ENCODE results near the gene ZFP91. TPM values are rescaled to one million over a fixed set of nuclear protein-coding genes. Genes with fewer than 3 reads are reported as not detected.

ZFP91 gene
- total and polyA plus RNA-seq, 2 experiments from 2014 or later, result 10.2 to 30.0 TPM

DNA sequence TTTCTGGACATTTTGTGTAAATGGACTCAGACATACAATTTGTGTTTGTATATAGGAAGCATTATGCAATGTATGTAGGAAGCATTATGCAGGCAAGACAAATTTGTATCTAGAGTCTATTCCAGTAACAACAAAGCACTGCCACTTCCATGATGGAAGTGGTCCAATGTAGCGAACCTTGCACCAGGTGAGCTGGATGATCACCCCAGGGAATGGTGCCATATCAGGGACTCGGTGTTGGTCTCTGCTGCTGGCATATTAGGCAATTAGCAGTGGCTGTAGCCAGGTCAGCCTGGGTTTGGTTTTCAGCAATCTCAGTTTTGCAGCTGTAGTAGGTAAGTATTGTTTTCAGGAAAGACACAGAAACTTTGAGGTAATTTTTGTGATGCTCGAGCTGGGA lies 12.8 kb downstream of the ZFP91 start:
- H3K9me3 Mint-ChIP-seq, result no peaks in the 10 kb centered on the region
- peaks cover 16% of the 10 kb centered on the region for H3K4me1 Mint-ChIP-seq
- Histone ChIP-seq H3K79me2 (replicated peaks; ENCODE audit: insufficient read depth) (peaks cover 99% of the 10 kb centered on the region), H3K27ac (ENCODE audit: low read depth) (no peak overlapping the region), H3K27me3 (ENCODE audit: insufficient read depth) (no peaks in the 10 kb centered on the region), H3K4me1 (ENCODE audit: insufficient read depth) (no peaks in the 10 kb centered on the region), H3K4me2 (no peak overlapping the region), H3F3A (replicated peaks; ENCODE audit: low read depth) (no peaks in the 10 kb centered on the region), H4K20me1 (replicated peaks; ENCODE audit: insufficient read depth) (peaks cover 41% of the 10 kb centered on the region), H2AFZ (no peak overlapping the region), H3K4me3 (no peak overlapping the region), H3K36me3 (ENCODE audit: insufficient read depth) (no peaks in the 10 kb centered on the region), H3K9me2 (ENCODE audit: insufficient read depth) (no peaks in the 10 kb centered on the region)
- peaks cover 1% of the 10 kb centered on the region for H3K27me3 Mint-ChIP-seq (ENCODE audit: insufficient read depth, low read depth, poor library complexity)
- ATAC-seq (no peak), DNase-seq (ENCODE audit: low spot score) (no peak)
- no peak overlapping the region for H3K4me3 Mint-ChIP-seq
- no peak for TF ChIP-seq STAT1 (IDR thresholded peaks at IDR 0.05; ENCODE audit: unreplicated experiment)
- TF ChIP-seq, protein P1, sequence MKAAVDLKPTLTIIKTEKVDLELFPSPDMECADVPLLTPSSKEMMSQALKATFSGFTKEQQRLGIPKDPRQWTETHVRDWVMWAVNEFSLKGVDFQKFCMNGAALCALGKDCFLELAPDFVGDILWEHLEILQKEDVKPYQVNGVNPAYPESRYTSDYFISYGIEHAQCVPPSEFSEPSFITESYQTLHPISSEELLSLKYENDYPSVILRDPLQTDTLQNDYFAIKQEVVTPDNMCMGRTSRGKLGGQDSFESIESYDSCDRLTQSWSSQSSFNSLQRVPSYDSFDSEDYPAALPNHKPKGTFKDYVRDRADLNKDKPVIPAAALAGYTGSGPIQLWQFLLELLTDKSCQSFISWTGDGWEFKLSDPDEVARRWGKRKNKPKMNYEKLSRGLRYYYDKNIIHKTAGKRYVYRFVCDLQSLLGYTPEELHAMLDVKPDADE (IDR thresholded peaks at IDR 0.05), result no peak
- TF ChIP-seq, protein P2, sequence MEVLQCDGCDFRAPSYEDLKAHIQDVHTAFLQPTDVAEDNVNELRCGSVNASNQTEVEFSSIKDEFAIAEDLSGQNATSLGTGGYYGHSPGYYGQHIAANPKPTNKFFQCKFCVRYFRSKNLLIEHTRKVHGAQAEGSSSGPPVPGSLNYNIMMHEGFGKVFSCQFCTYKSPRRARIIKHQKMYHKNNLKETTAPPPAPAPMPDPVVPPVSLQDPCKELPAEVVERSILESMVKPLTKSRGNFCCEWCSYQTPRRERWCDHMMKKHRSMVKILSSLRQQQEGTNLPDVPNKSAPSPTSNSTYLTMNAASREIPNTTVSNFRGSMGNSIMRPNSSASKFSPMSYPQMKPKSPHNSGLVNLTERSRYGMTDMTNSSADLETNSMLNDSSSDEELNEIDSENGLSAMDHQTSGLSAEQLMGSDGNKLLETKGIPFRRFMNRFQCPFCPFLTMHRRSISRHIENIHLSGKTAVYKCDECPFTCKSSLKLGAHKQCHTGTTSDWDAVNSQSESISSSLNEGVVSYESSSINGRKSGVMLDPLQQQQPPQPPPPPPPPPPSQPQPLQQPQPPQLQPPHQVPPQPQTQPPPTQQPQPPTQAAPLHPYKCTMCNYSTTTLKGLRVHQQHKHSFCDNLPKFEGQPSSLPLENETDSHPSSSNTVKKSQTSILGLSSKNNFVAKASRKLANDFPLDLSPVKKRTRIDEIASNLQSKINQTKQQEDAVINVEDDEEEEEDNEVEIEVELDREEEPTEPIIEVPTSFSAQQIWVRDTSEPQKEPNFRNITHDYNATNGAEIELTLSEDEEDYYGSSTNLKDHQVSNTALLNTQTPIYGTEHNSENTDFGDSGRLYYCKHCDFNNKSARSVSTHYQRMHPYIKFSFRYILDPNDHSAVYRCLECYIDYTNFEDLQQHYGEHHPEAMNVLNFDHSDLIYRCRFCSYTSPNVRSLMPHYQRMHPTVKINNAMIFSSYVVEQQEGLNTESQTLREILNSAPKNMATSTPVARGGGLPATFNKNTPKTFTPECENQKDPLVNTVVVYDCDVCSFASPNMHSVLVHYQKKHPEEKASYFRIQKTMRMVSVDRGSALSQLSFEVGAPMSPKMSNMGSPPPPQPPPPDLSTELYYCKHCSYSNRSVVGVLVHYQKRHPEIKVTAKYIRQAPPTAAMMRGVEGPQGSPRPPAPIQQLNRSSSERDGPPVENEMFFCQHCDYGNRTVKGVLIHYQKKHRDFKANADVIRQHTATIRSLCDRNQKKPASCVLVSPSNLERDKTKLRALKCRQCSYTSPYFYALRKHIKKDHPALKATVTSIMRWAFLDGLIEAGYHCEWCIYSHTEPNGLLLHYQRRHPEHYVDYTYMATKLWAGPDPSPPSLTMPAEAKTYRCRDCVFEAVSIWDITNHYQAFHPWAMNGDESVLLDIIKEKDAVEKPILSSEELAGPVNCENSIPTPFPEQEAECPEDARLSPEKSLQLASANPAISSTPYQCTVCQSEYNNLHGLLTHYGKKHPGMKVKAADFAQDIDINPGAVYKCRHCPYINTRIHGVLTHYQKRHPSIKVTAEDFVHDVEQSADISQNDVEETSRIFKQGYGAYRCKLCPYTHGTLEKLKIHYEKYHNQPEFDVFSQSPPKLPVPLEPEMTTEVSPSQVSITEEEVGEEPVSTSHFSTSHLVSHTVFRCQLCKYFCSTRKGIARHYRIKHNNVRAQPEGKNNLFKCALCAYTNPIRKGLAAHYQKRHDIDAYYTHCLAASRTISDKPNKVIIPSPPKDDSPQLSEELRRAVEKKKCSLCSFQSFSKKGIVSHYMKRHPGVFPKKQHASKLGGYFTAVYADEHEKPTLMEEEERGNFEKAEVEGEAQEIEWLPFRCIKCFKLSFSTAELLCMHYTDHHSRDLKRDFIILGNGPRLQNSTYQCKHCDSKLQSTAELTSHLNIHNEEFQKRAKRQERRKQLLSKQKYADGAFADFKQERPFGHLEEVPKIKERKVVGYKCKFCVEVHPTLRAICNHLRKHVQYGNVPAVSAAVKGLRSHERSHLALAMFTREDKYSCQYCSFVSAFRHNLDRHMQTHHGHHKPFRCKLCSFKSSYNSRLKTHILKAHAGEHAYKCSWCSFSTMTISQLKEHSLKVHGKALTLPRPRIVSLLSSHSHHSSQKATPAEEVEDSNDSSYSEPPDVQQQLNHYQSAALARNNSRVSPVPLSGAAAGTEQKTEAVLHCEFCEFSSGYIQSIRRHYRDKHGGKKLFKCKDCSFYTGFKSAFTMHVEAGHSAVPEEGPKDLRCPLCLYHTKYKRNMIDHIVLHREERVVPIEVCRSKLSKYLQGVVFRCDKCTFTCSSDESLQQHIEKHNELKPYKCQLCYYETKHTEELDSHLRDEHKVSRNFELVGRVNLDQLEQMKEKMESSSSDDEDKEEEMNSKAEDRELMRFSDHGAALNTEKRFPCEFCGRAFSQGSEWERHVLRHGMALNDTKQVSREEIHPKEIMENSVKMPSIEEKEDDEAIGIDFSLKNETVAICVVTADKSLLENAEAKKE (CRISPR knock-in tag; IDR thresholded peaks at IDR 0.05), result no peak
- no peak for TF ChIP-seq ZNF114 (CRISPR knock-in tag; IDR thresholded peaks at IDR 0.05)
- no peak for TF ChIP-seq ZNF331 (CRISPR knock-in tag; IDR thresholded peaks at IDR 0.05; ENCODE audit: low read depth)
- TF ChIP-seq, protein P3, sequence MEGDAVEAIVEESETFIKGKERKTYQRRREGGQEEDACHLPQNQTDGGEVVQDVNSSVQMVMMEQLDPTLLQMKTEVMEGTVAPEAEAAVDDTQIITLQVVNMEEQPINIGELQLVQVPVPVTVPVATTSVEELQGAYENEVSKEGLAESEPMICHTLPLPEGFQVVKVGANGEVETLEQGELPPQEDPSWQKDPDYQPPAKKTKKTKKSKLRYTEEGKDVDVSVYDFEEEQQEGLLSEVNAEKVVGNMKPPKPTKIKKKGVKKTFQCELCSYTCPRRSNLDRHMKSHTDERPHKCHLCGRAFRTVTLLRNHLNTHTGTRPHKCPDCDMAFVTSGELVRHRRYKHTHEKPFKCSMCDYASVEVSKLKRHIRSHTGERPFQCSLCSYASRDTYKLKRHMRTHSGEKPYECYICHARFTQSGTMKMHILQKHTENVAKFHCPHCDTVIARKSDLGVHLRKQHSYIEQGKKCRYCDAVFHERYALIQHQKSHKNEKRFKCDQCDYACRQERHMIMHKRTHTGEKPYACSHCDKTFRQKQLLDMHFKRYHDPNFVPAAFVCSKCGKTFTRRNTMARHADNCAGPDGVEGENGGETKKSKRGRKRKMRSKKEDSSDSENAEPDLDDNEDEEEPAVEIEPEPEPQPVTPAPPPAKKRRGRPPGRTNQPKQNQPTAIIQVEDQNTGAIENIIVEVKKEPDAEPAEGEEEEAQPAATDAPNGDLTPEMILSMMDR (conservative IDR thresholded peaks at IDR 0.05; ENCODE audit: low read depth in 2 of 2), result no peak
- no peak for TF ChIP-seq CREB1 (CRISPR knock-in tag; IDR thresholded peaks at IDR 0.05; ENCODE audit: low read depth)
- TF ChIP-seq JUNB (IDR thresholded peaks at IDR 0.05; ENCODE audit: unreplicated experiment), result no peak
- TF ChIP-seq, protein P4, sequence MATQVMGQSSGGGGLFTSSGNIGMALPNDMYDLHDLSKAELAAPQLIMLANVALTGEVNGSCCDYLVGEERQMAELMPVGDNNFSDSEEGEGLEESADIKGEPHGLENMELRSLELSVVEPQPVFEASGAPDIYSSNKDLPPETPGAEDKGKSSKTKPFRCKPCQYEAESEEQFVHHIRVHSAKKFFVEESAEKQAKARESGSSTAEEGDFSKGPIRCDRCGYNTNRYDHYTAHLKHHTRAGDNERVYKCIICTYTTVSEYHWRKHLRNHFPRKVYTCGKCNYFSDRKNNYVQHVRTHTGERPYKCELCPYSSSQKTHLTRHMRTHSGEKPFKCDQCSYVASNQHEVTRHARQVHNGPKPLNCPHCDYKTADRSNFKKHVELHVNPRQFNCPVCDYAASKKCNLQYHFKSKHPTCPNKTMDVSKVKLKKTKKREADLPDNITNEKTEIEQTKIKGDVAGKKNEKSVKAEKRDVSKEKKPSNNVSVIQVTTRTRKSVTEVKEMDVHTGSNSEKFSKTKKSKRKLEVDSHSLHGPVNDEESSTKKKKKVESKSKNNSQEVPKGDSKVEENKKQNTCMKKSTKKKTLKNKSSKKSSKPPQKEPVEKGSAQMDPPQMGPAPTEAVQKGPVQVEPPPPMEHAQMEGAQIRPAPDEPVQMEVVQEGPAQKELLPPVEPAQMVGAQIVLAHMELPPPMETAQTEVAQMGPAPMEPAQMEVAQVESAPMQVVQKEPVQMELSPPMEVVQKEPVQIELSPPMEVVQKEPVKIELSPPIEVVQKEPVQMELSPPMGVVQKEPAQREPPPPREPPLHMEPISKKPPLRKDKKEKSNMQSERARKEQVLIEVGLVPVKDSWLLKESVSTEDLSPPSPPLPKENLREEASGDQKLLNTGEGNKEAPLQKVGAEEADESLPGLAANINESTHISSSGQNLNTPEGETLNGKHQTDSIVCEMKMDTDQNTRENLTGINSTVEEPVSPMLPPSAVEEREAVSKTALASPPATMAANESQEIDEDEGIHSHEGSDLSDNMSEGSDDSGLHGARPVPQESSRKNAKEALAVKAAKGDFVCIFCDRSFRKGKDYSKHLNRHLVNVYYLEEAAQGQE (IDR thresholded peaks at IDR 0.05; ENCODE audit: unreplicated experiment), result no peak
- TF ChIP-seq POLR2AphosphoS5 (IDR thresholded peaks at IDR 0.05; ENCODE audit: low read depth), result no peak
- no peak for TF ChIP-seq EZH2 (IDR thresholded peaks at IDR 0.05; ENCODE audit: low read depth, unreplicated experiment)
- no peak for TF ChIP-seq NANOG (IDR thresholded peaks at IDR 0.05; ENCODE audit: borderline replicate concordance)
- TF ChIP-seq EZH2phosphoT487 (IDR thresholded peaks at IDR 0.05; ENCODE audit: unreplicated experiment), result no peak
- H3K27ac Mint-ChIP-seq, result no peak overlapping the region
- H3K36me3 Mint-ChIP-seq (ENCODE audit: low read depth), result peaks cover 11% of the 10 kb centered on the region; the same call in 1 of the 3 replicates
